SIG-M5 treated with dmso at 0.1 percent for 504 hours (cell line): ENCODE data around the gene ZSWIM2.
"Not testable (repeated sequence)": the region's sequence is repeated elsewhere in the genome, so short reads cannot be mapped to it uniquely, and the experiment has no call there.

ENCODE experiments used
- DNase-seq: peaks from one replicate; lab custom pipeline; 2025; ENCODE audit not compliant: unreplicated experiment; lab: John Stamatoyannopoulos, UW

Gene ZSWIM2, protein sequence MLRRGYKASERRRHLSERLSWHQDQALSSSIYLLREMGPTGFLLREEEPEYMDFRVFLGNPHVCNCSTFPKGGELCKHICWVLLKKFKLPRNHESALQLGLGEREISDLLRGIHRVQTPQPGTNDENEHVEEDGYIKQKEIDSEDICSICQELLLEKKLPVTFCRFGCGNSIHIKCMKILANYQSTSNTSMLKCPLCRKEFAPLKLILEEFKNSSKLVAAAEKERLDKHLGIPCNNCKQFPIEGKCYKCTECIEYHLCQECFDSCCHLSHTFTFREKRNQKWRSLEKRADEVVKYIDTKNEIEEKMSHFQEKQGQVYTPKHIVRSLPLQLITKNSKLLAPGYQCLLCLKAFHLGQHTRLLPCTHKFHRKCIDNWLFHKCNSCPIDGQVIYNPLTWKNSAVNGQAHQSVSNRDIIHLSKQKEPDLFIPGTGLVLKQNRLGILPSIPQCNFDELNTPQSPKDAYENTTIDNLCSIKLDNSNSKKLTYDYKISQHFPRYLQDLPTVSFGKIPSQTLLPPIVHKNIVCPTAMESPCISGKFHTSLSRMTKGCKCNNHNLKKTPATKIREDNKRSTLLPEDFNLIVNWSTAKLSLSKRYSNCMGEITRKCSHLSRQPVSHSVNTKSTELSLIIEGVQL

DNA sequence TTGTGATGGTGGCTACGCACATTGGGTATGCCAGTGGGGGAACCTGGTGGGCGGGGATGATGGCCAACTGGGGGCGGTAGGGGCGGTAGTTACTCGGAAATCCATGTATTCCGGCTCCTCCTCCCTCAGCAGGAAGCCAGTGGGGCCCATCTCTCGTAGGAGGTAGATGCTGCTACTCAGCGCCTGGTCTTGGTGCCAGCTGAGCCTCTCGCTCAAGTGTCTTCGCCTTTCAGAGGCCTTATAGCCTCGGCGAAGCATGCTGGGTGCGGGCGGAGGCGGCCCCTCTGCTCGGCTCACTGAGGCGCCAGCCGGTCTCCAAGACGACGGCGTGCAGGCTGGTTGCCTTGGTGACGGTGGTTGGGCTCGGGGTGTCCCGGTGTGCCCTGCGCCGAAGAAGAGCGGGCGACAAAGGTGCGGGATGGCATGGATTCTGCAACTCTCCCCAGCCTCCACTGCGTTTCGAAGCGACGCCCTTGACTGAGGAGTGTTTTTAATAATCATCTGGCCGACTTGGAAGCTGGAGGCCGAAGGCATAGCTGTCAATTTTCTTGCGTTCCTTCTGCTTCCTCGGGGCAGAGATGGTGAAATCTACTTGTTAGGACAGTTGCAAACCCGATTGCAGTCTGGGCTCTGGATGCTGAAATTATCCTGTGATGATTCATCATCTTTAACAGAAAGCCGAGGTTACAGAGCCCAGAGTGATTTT is at the start of gene ZSWIM2:
Gene ZSWIM2, minus strand, starts transcription at position 298 of the 706 bp plus-strand sequence. Its CDS starts 40 bp downstream, at position 258.
- peak; percentile 90 for DNase-seq

DNA sequence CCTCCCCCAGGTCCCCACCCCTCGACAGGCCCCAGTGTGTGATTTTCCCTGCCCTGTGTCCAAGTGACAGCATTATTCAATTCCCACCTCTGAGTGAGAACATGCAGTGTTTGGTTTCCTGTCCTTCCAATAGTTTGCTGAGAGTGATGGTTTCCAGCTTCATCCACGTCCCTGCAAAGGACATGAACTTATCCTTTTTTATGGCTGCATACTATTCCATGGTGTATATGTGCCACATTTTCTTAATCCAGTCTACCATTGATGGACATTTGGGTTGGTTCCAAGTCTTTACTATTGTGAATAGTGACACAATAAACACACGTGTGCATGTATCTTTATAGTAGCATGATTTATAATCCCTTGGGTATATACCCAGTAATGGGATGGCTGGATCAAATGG is 47.2 kb upstream of the ZSWIM2 start:
- DNase-seq: not testable (repeated sequence)

DNA sequence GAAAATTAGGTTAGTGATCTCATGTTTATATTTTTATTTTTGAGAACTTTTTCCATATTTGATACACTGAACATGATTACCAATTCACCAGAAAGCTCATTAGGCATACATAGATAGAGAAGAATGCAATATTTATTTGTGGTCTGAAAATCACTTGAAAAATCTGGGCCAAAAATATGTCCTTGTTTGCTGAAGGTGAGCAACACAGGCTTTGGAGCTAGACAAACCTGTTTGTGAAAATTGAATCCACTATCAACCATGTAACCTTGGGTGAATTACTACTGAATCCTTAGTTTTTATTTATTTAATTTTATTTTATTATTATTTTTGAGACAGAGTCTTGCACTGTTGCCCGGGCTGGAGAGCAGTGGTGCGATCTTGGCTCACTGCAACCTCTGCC is 46.5 kb upstream of the ZSWIM2 start:
- peak; percentile 13 for DNase-seq

DNA sequence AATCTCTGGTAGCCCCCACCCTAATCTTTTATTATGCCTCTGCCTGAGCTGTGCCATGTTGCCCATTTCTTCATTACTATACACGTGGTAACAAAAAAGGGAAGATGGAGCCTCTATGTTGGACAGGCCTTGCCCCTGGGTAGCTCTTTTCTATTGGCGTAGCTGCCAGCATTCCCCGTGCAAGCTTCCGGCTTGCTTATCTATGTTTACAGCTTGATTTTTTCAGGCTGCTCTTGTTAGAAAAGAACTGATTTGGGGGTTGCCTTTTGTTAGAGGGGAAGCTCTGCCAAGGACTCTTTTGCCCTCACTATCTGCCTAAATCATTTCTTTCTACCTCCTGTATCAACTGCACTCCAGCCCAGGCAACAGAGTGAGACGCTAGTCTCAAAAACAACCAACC is 45.5 kb upstream of the ZSWIM2 start:
- no peak for DNase-seq

DNA sequence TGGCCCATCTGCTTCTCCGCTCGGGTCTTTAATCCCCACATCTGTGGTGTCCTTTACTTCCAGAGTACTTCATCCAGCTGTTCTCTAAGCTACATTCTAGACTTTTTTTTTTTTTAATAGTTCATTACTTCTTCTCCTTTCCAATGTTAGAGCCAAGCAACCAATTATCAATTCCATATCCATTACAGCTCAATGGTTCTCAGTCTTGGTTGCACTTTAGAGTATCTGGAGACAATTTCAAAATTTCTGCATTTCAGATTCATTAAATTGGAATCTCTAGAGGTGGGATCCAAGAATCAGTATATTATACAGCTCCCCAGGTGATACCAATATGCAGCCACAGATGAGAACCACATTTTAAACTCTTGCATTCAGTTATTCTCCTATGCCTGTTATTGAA is 43.9 kb upstream of the ZSWIM2 start:
- no peak for DNase-seq

DNA sequence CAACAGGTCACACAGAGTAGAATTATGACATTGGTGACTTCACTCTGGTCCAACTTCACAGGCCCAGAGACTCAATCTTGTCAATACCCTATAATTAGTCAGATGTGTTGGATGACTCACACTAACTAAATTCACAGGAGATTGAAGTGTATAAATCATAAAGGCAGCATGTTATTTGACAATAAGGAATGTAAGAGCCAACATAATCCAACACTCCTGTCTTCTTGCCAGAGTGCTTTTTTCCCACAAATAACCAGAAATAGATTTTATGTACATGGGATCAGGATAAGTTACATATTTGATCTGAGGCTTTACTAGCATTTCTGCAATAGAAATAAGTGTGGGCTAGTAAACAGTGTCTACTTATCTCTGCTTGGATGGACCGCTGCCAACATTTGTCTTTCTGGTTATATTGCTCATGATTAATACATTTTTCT is 42.2 kb upstream of the ZSWIM2 start:
- DNase-seq: no peak

DNA sequence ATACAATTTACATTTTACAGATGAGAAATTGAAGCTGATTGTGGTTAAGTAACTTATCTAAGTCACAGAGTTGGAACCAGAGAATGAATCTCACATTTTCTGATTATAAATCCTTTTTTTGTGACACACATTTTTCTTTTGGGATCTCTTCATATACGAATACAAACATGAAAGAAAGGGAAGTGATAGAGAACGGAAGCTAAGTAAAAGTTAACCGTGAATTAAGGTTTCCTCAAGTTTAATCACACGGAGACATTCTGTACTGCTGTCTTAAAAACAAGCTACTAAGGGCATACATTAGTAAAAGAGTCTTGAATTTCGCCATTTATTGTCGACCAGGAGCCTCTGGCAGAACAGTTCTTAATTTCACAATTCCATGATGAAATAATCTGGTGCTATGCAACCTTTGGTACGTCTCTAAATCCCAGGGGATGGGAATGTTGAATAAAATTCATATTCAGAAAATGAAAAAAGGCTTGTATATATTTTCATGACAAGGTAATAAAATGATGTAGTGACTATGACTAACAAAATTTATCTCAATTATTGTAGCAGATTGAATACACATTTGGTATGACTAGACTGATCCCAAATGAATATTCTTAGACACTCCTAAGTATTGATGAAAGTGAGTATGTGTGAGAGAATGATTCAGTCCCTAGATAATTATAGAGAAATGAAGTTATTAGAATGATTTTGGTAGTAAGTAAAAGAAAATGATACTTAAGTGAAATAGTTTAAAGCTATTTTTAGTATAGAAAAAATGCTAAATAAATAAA is 40.3 kb upstream of the ZSWIM2 start:
- DNase-seq: no peak

DNA sequence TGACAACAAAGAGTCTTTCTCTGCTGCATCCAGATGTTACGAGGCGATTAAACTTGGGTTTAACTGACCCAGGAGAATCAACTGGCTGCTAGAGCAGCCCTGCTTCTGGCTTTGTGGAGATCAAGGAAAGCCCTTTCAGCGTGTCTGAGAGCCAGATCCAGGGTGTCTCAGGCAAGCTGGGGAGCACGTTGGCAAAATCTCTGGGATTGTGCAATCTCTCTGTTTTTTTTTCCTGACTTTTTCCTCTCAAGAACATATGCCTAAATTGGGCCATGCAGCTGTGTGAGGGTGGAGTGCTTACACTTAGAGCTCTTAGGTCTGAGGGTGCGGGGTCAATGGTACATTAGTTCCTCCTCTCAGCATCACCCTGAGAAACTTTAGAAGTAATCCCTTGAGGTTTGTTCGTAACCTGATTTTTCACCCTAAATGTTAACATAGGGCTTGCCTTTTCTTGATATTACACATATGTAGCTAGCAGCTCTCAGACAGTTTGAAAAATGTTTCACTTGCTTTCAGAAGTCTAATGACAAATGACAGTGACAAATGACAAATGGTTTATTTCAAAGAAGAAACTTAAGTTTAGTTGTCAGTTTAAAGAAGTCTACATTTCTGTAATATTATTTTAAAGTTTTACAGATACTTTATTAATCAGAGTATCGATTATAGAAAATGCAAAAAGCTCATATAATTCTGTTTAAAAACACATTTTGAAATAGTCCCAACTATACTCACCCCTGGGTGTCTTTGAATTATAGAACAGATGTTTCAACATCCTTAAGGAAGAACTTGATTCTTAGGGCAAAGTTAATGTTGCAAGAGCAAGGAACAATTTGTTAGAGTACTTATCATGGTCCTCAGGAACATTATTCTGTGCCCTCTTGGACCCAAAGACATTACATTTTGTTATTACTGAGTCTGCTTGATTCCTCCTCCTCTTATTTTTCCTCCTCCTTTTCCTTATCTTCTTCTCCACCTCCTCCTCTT is 38.4 kb upstream of the ZSWIM2 start:
- DNase-seq: no peak

DNA sequence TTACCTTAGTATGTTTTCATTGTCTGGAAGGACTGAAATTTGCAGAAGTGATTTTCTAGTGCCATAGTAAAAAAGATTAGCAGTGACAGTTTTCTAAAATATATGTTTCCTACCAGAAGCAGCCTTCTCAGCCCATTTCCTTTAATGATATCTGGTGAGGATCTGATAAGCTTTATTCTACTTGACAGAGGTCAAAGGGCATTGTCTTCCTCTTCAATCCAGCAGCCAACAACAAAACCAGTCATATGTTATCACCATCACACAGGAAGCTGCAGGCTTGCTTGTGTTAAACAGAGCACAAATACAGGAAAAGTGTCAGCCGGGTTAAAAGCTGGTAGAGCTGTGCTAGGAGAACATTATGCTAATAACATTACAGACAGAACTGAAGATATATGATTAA is 35.6 kb upstream of the ZSWIM2 start:
- no peak for DNase-seq

DNA sequence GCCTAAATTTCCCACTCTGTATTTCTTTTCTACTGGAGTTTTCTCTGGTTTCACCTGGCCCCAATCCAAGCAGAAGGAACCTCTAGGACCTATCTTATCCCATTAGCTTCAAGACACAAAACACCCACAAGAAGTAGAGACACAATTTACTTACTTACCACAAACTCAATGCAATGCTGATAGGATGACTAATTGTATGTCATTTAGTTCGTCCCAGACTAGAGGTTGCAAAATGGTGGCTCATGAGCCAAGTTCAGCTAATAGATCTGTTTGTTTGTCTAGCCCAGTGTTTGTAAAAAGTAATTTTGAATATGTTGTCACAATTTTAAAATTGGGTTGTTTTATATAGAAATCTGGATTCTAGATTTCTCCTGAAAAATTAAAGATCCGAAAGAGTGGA is 34.7 kb upstream of the ZSWIM2 start:
- no peak for DNase-seq

DNA sequence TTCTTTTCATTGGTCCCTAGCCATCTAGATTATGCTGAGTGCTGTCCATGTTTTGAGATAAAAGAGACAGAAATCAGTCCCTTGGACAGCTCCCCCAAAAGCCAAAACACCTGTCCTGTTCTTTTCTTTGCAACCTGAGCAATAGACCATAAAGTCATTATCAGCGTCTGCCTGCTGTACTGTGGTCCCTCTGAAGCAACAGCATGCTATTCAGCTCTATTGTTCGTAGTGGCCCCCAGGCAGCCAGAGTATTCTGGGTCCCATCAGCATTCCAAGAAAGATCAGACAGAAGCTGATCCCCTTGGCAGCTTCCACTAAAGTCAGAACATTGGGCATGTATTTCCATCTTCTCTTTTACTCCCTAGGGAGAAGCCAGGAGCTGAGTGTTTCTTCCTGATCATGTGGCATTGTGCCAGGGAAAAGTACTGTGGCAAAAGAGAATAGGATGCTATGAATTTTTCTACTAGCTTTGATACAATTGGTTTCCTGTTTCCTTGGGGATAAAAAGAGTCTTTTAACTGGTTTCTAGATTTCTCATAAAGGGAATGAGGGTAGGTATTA is 33.6 kb upstream of the ZSWIM2 start:
- no peak for DNase-seq

DNA sequence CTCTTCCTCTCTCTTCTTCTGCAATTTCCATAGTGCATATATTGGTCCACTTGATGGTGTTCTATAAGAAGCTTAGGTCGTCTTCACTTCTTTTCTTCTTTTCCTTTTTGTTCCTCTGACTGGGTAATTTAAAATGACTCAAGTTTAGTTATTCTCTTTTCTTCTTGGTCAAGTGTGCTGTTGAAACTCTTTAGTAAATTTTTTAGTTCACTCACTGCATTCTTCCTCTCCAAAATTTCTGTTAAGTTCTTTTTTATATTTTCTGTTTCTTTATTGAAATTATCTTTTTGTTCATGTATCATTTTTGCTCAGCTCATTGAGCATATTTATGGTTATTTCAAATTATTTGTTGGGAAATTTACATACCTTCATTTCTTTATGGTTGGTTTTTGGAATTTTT is 32.7 kb upstream of the ZSWIM2 start:
- DNase-seq: no peak

DNA sequence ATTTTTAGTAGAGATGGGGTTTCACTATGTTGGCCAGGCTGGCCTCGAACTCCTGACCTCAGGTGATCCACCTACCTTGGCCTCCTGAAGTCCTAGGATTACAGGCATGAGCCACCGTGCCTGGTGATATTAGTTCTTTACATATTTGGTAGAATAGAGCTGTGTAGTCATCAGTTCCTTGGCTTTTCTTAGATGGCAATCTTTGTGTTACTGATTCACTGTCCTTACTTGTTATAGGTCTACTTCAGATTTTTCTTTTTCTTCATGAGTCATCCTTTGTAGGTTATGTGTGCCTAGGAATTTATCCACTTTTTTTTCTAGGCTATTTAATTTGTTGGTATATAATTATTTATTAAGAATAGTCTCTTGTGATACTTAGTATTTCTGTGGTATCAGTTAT is 30.3 kb upstream of the ZSWIM2 start:
- DNase-seq: no peak

DNA sequence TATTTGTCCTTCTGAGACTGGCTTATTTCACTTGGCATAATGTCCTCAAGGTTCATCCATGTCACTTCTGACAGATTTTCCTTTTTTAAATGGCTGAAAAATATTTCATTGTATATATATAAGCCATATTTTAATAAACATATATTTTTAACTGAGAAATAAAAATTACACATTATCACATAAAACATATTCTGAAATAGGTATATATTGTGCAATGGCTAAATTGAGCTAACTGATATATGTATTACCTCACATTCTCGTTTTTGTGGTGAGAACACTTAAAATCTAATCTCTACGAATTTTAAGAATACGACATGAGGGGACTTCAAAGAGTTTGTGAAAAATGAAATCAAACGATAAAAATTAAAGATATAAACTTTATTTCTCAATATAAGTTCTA is 25.7 kb upstream of the ZSWIM2 start:
- no peak for DNase-seq

DNA sequence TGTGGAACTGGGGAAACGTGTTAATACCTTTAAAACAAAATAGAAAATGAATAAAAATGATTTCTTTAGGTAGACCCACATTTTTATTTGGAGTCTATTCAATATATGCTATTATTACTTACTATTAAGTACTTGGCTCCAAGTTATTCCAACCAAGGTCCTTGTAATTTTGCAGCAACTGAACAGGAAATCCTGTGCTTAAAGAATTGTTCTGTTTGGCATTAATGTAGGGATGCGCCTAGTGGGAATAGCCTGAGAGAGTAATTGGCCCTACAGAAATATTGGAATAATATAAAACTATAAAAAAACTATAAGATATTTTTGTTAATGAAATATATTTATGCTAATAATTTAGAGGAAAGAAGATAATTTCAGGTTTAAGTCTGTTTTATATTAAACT is 22.9 kb upstream of the ZSWIM2 start:
- no peak for DNase-seq

DNA sequence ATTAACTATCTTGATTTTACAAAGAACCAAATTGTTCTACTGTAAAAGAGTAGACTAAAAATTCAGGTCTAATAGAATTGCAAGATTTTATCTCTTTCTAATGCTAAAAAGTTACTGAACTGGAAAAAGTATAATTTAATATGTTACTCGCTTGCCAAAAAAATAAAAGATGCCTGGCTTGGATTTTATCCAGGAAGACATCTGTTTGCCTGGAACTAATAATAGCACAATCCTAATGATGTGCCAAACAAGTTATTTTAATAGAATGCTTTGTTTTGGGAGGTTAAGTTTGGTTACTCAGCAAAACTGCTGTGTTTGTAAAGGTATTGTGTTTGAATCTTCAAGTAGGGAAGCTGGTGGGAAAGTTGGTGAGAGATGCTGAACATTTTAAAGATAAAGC is 19.4 kb upstream of the ZSWIM2 start:
- DNase-seq: no peak

DNA sequence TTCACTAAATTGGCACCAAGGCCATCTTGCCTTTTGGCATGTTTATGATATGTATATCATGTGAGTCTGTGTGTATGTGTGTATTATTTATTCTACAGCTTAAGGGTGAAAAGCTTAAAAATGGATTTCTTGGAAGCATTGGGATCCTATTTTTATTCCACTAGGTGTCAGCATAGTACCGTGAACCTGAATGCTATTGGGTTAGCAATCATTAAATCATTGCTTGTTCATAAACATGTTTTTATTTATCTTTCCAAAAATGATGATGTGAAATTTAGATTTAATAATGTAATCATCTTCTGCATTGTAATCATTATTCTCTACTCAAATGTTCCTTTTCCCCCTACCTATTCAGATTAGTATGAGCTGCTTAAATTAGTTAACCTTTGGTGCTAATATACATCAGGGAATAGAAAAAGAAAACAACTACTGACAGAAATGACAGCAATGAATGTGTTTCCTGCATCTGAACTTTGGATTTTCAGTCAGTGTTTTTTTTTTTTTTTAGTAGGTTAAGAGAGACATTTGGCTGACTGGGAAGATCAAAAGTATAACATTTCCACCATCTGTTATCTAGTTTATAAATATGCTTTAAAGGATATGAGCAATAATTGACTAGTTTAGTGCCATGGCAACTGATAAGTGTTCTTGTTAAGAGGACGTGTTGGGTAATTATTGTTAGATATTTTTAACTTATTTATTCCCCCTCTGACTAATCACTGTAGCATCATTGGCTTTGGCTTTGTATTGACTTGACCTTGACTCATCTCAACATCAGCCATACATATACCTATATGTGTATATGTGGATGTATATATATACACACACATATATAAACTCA is 14.1 kb upstream of the ZSWIM2 start:
- peak; percentile 33 for DNase-seq

DNA sequence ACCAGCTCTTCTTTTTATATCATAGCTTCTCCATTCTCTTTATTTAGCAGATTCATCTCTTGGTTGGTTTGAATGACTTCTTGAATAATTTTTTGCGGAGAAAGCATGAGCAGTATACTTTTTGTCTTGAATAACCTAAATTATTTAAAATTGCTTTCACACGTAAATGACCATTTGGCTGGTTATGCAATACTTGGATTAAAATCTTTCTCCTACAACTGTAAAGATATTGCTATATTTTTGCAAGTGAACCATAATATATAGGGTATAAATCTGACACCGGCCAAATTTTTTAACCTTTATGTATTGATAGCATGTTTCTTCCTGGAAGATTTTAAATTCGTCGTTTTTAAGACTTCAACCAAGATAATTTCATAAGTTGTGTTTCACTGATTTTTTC is 6.2 kb upstream of the ZSWIM2 start:
- DNase-seq: no peak

DNA sequence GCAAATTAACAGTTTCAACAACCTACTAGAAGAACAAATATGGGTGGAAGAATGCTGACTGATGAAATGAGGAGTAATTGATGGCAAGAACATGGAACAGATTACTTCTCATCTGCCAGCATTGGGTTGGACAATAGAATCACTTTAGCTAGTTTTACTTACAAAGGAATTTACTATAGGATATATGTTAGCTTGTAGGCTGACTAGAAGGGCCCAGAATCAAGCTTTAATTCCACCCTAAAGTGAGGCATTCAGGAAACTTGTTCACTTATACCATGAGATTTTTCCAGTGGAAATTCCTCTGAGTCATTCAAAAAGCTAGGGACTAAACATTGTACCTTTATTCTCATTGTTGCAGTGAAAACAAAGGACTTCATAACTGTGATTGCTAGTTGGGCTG is 5.0 kb upstream of the ZSWIM2 start:
- DNase-seq: no peak
